HG03135 (cell line): ENCODE data around the gene EPHX1.
"Not testable (repeated sequence)": the region's sequence is repeated elsewhere in the genome, so short reads cannot be mapped to it uniquely, and the experiment has no call there.

Source experiments
- ATAC-seq: cut with Tn5 transposase; IDR thresholded peaks from one replicate; pipeline ENCODE4 v1.9.1; 2021; ENCODE audit warnings: mild to moderate bottlenecking, moderate library complexity; ENCODE audit not compliant: unreplicated experiment

Gene EPHX1

DNA sequence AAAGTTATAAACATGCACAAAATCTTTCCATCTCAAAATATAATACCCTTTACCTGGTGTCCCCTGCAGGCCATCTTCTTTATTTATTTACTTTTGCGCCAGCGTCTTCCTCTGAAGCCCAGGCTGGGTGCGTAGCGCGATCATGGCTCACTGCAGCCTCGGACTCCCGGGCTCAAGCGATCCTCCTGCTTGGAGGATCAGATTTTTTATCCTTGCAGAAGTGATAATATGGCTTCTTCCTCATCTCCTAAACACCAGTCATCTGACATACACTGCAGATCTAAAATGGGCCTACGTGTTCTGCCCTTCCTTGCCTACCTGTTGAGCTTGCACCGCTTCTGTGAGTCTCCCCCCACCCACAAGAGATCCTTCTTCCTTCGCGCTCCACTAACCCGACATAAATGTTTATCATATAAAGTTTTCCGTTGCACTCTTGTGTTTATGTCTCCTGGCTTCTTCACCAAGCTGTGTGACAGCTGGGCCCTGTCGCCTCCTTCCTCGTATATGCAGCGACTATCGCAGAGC is 32.8 kb upstream of the EPHX1 start:
- peak; percentile 17 for ATAC-seq

DNA sequence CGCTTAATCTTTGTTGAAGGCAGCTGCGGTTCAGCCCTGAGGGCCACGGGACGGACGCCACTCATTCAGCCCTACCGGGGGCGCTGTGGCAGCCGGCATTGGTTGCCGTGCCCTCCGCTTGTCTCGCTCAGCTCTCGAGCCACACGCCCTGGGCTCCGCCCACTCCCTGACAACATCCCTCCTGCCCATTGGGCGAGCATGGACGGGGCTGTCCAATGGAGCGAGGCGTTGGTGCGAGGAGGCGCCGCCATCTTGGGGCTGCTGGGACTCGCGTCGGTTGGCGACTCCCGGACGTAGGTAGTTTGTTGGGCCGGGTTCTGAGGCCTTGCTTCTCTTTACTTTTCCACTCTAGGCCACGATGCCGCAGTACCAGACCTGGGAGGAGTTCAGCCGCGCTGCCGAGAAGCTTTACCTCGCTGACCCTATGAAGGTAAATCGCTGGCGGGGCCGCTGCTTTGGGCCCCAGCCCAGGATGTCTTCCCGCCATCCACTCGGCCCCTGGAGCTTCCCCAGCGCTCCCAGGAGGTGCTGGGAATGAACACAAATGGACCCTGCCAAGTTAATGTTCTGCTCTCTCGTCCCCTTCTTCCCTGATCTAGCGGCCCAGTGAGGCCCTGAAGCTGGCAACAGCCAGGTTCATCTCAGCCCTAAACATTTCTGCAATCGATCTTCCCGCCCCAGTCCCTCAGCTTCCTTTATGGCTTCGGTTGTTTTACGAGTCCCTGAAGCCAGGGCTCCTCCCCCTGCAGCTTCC is 32.2 kb upstream of the EPHX1 start, which contains the start of gene SRP9:
TSS of gene SRP9 (plus strand) at position 244 of the 754 bp plus-strand sequence. CDS start at position 359, 115 bp downstream.
- ATAC-seq, result peak; percentile 99

DNA sequence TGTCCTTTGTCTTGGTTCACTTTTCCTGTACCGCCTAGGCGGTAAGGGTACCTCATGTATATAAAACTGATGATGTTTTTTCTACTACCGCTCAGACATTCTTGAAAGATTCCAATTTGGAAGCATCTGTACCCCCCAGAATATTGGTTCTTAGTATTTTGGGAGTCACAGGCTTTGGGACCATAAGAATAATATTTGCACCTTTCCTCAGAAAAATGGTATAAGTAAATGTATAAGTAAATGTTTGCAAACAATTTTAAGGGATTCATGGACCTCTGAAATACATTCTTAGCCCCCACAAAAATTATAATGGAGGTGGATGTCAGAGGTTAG is 31.6 kb upstream of the EPHX1 start:
- ATAC-seq, result no peak

DNA sequence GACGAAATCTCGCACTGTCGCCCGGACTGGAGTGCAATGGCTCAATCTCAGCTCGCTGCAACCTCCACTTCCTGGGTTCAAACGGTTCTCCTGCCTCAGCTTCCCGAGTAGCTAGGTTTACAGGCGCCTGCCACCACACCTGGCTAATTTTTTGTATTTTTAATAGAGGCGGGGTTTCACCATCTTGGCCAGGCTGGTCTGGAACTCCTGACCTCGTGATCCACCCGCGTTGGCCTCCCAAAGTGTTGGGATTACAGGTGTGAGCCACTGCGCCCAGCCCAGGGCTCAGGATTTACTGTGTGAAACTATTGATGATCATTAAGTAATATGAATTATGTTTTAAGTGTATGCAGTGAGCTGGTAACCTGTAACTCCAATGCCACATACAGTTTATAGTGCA is 30.8 kb upstream of the EPHX1 start:
- not testable (repeated sequence) for ATAC-seq

DNA sequence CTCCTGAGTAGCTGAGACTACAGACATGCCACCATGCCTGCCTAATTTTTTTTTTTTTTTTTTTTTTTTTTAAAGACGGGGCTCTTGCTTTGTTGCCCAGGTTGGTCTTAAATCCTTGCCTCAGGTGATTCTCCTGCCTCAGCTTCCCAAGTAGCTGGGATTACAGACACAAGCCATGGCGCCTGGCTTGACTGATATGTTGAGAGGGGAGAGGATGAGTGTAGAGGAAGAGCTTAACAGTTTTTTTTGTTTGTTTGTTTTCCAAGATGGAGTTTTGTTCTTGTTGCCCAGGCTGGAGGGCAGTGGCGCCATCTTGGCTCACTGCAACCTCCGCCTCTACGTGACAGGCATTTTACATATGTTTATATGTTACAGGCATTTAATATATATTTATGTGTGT is 29.8 kb upstream of the EPHX1 start:
- ATAC-seq, result no peak

DNA sequence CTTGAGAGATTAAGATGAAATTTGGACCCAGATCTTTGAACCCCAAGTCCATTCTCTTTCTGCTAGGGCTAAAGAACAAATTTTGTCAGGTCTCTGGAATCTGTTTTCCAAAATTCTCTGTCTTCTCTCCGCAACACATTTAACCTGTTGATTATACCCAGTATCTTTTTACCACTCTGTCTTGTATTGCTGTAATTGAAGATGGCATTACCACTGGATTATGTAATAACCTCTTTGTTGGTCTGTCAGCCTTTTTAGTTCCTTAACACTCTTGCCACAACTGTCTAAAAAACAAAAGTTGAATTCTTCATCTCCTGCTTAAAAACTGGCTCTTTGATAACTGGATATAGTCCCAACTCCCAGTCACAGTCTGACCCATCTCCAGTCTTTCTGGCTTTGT is 29.3 kb upstream of the EPHX1 start:
- ATAC-seq, result no peak

DNA sequence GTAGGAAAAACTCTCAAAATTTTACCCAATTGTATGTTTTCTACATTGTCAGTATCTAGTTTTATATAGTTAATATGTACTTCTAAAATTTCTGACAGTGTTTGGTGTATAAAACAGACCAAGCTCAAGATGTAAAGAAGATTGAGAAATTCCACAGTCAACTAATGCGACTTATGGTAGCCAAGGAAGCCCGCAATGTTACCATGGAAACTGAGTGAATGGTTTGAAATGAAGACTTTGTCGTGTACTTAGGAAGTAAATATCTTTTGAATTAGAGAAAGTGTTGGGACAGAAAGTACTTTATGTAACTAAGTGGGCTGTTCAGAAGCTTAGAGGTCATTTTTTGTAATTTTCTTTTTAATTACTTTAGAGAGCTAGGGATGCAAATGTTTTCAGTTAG is 20.8 kb upstream of the EPHX1 start:
- not testable (repeated sequence) for ATAC-seq

DNA sequence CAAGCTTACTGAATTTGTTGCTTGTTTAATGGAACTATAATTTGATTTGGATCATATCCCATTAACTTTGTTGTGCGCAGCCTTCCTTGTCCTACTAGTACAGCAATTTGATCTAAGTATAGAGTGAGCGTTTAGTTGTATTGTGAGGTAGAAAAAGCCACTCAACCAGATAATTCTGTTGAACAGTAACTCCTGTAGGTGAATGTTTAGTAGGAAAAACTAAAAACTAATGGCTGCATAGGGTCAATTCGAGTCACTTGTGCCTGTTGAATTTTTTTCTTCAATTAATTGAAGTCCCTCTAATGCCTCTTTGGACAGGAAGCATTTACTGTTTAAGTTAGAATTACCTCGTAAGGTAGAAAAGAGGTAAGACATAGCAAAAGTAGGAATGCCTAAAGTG is 15.0 kb upstream of the EPHX1 start:
- no peak for ATAC-seq

DNA sequence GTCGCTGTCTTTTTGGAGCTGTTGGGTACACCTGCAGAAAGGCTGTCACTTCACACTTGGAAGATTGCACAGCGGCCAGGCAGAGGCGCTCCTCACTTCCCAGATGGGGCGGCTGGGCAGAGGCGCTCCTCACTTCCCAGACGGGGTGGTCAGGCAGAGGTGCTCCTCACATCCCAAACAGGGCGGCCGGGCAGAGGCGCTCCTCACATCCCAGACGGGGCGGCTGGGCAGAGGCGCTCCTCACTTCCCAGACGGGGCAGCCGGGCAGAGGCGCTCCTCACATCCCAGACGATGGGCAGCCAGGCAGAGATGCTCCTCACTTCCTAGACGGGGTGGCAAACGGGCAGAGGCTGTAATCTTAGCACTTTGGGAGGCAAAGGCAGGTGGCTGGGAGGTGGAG is 13.8 kb upstream of the EPHX1 start:
- ATAC-seq, result not testable (repeated sequence)

DNA sequence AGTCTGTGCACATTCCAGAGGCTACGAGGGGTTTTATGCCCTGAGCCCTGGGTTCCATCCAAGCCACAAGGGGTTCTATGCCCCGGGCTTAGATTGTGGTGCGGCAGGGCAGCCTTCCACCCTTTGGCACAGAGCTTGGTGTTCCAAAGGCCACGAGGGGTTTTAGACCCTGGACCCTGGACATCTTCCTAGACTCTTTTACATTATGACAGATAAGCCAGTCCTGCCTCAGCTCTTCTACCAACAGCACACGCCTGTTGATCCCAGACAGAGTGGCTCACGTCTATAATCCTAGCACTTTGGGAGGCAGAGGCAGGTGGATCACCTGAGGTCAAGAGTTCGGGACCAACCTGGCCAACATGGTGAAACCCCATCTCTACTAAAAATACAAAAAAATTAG is 8.8 kb upstream of the EPHX1 start:
- ATAC-seq, result not testable (repeated sequence)

DNA sequence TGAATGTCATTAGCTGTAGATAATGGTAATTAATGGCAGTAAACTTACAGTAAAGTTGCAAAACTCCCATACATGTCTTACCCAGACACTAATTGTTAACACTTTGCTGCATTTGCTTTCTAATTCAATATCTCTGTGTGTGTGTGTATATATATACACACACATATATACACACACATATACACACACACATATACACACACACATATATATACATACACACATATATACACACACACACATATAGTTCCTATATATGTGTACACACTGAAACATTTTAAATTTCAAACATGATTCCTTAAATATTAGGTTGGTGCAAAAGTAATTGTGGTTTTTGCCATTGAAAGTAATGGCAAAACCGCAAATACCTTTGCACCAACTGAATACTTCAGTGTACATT is 3.7 kb upstream of the EPHX1 start:
- ATAC-seq, result no peak

DNA sequence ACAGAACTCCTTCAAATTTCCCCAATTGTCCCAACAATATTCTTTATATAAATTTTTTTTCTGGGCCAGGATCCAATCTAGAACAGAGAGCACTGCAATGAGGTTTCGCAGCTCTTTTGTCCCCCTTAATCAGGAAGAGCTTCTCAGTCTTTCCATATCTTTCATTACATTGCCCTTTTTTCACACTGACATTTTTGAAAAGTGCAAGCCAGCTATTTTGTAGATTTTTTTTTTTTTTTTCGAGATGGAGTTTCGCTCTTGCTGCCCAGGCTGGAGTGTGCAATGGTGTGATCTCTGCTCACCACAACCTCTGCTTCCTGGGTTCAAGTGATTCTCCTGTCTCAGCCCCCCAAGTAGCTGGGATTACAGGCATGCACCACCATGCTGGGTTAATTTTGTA is 3.2 kb upstream of the EPHX1 start:
- not testable (repeated sequence) for ATAC-seq

DNA sequence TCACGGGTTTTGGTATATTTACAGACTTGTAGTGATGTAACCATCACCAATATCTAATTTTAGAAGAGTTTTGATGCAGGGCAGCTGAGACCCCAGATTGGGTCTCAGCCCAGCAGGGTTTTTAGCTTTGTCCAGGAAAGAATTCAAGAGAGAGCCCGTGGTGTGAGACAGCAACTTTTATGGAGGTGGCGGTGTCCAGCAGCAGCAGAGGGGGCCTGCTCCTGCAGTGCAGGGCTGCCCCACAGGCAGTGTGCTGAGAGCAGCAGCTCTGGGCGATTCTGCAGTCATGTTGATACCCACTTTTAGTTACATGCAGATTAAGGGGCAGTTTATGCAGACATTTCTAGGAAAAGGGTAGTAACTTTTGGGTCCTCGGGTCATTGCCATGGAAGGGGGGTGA is 1.8 kb upstream of the EPHX1 start:
- ATAC-seq, result no peak

DNA sequence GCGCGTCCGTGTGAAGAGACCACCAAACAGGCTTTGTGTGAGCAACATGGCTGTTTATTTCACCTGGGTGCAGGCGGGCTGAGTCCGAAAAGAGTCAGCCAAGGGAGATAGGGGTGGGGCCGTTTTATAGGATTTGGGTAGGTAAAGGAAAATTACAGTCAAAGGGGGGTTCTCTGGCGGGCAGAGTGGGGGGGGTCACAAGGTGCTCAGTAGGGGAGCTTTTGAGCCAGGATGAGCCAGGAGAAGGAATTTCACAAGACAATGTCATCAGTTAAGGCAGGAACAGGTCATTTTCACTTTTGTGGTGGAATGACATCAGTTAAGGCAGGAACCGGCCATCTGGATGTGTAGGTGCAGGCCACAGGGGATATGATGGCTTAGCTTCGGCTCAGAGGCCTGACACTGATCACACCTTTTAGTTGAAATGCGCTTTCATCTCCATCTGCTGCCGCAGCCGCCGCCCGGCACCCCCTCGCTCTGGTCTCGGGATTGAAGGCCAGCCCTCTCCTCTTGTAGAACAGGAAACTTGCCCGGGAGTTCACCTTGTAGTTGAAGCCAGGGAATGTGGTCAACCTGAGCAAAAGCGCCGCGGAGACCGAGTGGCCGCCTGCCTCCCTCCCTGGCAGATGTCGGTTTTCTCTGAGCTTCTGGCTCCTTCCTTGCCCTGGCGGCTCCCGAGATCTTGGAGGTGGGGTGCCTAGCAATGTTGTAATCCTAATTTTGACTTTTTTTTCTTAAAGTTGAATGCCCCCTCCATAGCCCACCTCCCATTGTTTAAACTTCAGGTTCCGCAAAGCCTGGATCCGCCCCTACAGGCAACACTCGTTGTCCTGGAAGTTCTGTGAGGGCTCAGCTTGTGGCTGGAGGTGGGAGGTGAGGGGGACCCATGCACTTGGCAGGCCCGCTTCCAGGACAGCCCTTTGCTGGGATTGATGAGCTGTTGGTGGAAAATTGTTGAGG is 935 bp downstream of the EPHX1 start:
- peak; percentile 6 for ATAC-seq

DNA sequence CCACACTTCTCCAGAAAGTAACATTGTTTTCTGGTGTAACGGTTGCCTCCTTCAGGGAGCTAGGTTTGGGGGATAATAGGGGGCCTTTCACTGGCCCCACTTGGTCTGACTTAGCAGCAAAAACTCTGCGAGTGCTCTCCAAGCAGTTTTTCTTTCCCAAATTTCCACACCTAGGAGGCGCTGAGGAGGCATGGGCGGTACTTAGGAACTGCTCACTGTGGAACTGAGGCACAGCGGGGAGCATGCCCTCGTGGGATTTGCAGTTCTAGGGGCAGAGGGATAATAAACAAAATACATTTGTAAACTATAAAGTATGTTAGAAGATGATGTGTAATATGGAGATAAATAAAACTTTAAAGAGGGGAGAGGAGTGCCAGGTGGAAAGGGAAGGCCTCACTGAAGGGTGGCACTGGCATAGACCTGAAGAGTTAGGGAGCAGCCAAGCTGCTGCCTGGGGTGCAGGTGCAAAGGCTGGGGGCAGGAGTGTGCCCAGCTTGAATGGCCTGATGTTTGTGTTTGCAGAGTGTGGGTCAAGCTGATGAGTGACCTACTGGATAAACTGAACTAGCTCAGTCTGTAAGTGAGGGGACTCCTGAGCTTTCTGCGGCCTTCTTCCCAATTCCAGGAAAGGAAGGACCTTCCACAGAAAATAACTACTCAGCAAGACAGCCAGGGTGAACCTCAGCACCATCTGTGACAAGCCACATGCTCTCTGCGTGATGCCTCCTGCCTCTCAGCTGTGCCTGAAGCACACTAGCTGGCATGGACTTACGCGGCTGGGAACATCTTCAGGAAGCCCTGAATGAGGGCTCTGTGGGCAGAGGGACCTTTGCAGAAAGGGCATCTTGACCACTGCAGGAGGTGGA is 1.9 kb downstream of the EPHX1 start:
- ATAC-seq, result no peak

DNA sequence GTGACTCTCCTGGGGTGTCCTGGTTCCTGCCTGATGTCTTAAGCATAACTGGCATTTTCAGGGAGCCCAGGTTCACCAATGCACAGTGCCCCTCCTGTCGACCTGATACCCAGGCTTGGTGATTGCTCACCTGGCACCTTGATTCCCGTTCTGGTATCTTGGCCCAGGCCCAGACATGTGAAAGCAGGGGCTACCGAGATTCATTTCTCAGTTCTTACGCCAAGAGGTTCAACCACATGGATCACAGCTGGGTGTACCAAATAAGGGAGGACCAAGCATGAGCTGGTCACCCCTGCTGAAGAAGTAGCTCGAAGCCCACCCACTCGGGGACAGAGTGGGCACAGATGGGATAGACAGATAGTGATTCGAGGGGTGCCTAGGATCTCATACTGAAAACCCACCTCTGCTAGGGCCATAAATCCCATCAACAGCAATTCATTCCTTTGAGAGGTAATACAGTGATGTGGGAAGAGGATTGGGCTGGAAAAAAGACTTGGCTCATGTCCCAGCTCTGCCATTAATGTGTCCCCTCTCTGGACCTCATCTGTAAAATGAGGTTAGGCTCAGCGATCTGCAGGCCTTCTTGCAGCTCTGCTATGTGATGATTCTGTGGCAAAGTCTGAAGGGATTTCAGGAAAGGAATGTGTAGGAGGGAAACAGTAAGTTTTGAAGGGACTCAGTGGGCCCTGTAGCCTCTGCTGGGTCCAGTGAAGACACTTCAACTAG is 2.7 kb downstream of the EPHX1 start:
- no peak for ATAC-seq

DNA sequence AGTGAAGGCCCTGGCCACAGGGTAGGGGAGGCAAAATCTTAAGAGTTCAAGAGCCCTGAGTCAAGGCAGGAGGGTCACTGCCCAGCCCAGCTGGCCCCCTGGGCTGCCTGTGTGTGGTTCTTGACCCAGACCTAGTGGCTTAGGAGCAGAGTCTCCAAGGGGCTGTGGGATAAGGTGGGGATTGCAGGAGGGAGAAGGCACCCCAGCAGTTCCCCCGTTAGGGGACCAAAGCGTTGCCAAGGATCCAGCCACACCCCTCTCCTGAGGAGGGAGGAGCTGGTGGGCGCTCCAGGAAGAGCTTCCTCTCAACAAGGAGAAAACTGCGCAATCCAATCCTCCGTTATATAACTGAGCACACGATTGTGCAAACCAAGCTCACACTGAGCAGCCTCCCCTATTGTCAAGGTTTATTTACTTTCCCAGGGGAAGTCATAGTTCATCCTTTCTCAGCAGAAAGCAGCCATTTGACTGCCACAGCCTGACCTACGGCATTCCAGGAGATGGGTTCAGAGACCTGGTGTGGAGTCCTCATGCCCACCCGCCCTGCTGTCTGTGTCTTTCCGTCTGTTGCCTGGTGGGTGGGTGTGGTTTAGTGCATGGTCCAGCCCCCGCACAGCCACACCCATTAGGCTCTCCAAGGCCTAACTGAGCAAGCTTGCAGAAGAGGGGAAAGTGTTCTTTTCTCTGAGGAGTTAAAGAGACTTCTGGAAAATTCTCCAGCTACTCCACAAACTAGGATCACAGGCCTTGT is 3.5 kb downstream of the EPHX1 start:
- ATAC-seq, result no peak

DNA sequence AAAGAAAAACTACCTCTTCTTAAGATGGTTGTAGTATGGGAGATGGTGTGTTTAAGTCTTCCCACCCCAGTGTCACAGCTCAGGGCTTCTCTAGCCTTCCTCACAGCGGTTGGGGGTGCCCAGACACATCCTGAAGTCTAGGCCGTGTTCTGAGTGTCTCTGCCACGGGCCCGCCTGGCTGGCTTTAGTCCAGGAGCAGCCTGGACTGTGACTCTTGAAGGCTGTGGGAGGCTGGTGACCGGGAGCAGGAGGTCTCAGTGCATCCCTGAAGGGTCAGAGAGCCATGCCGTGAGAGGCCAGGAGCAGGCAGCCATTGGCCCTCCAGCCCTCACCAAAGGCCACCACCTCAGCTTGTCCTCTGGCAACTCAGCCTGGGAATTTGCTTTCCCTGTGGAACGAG is 4.5 kb downstream of the EPHX1 start:
- no peak for ATAC-seq

DNA sequence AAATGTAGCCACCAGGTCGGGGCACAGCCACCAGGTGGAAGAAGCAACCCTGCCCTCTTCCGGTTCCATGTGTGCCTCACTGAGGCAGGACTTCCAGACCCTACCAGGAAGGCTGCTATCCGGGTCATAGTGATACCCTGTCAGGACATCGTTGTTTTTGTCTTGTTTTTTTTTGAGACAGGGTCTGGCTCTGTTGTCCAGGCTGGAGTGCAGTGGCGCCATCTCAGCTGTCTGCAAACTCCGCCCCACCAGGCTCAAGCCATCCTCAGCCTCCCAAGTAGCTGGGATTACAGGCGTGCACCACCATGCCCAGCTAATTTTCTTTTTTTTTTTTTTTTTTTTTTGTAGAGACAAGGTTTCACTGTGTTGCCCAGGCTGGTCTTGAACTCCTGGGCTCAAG is 5.2 kb downstream of the EPHX1 start:
- not testable (repeated sequence) for ATAC-seq
